ENCODE data around the gene SNX2.
"Not testable (repeated sequence)": the region's sequence is repeated elsewhere in the genome, so short reads cannot be mapped to it uniquely, and the experiment has no call there.

SNX2 gene

DNA sequence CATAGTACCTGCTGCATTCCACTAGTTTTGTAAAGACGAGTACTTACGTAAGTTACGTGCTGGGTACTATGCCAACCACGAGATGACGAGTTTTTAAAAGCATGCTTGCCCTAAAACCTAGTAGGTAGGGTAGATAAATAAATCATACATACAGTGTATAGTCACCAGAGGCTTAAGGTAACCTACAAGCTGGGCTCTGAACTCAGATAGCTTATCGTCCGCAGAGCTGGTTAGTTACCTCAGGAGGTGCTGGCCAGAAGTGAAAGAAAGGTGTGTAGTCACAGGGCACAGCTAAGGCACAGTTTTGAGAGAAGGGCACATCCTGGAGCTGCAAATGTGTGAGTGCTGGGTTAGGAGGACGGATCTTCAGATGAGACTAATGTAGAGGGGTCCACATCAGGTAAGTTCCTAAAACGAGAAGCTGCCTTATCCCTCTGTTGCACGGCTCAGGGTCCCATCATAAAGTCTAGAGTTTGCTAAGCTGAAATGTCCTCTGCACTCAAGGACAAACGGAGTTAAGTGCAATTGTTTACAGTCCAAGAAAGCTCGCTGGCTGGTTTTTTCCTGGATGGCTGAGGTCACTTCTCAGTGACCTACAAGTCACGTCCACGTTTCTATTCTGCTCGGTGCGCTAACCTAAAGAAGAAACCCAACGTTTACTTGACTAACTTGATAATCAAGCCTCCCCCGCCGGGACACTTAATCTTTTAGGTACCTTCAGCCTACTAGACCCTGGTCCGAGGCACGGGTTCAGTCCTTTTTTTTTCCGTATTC, 69.4 kb downstream of the SNX2 start:
- DNase-seq (ENCODE audit: low read depth), result no peak

GRCh38 chr5:122844910-122845228, 70.0 kb downstream of the SNX2 start:
- DNase-seq (ENCODE audit: low read depth), result no peak

DNA sequence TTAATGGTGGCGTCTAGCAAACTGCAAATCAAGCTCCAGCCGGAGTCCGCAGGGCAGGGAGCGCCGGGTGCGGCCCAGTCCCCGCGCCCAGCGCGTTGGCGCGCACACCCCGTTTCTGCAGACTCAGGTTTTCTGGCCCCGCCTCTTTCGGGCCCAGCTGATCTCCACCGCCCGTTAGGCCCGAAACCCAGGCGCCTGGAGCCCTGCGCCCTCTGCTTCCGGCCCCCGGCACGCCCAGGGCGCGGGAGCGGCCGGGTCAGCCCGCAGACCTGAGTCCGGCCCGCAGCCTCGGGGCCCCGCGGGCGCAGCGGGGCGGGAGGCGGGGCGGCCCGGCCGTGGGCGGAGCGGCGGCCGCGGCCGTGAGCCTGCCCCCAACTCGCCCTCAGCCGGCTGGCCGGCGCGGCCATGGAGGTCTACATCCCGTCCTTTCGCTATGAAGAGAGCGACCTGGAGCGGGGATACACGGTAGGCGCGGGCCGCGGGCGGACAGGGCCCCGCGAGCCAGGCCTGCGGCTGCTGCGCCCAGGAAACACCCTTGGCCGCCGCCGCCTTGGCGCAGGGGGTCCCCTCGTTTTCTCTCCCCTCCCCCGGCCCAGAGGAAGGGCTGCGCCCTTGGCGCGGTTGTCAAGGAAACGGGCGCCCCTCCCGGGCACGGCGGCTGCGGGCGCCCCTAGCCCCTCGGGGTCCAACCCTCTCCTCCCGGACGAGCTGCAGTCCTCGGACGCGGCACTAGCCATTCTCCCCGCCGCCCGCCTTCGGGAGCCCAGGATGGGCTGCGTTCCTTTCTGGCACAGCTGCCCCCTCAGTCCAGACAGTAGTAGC, 70.6 kb downstream of the SNX2 start, which contains the start of gene SNX24:
TSS of gene SNX24 (plus strand) at position 385 of the 822 bp plus-strand sequence. CDS start at position 406, 21 bp downstream.
- DNase-seq (ENCODE audit: low read depth), result peak; percentile 44

GRCh38 chr5:122846051-122846550, 71.2 kb downstream of the SNX2 start:
- no peak for DNase-seq (ENCODE audit: low read depth)

- DNase-seq (ENCODE audit: low read depth), result no peak
Observed at GRCh38 chr5:122847687-122848081, 72.8 kb downstream of the SNX2 start.

- DNase-seq (ENCODE audit: low read depth), result no peak
Observed at GRCh38 chr5:122849771-122850170, 74.9 kb downstream of the SNX2 start.

DNA sequence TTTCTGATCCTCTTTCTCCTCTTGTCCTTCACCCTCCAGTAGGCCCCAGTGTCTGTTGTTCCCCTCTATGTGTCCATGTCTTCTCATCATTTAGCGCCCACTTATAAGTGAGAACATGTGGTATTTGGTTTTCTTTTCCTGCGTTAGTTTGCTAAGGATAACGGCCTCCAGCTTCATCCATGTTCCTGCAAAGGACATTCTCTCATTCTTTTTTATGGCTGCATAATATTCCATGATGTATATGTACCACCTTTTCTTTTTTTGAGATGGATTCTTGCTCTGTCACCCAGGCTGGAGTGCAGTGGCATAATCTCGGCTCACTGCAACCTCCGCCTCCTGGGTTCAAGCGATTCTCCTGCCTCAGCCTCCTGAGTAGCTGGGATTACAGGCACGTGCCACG, 82.7 kb downstream of the SNX2 start:
- DNase-seq (ENCODE audit: low read depth), result not testable (repeated sequence)

DNA sequence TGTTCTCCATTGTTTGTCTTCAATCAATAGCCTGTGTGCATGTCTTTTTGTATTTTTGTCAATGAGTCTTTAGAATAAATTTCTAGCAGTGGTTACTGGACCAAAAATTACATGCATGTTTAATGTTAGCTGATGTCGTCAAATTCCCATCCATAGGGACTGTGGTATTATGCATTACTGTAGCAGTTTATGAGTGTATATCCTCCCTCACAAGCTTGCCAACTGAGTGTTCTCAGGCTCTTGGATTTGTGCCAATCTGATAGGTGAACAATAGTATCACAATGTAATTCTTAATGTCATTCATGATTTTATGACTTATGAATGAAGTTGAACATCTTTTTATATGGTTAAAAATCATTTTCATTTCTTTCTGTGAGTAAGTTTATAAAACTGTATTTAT, 83.6 kb downstream of the SNX2 start:
- no peak for DNase-seq (ENCODE audit: low read depth)

DNA sequence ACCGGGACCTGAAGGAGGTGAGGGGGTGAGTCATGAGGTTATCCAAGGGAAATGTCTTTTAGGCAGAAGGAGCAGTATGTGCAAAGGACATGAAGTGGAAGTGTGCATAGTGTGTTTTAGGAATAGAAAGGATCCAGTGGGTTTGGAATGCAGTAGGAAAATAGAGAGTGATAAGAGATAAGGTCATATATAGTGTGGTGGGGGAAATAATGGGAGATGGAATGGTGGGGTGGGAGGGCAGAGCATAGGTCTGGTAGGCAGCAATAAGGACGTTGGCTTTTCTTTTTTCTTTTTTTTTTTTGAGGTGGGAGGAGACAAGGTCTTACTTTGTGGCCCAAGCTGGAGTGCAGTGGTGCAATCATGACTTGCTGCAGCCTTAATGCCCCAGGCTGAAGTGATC, 88.4 kb downstream of the SNX2 start:
- DNase-seq (ENCODE audit: low read depth), result no peak

DNA sequence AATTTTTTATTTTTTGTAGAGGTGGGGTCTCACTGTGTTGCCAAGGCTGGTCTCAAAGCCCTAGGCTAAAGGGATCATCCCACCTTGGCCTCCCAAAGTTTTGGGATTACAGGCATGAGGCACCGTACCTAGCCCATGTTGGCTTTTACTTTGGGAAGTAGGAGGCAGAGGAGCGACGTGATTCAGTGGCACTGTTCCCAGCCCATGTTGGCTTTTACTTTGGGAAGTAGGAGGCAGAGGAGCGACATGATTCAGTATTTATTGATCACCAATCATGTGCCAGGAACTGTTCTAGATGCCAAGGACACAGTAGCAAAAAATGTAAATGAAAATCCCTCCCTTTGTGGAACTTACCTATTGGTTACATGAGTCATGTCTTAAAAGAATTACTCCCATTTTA, 88.8 kb downstream of the SNX2 start:
- DNase-seq (ENCODE audit: low read depth), result no peak

DNA sequence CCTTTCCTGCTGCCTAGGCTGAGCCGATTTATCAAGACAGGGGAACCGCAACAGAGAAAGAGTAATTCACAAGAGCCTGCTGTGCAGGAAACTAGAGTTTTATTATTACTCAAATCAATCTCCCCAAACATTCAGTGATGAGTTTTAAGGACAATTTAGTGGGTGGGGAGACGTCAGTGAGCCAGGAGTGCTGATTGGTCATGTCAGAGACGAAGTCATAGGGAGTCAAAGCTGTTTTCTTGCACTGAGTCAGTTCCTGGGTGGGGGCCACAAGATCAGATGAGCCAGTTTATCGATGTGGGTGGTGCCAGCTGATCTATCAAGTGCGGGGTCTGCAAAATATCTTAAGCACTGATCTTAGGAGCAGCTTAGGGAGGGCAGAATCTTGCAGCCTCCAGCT, 89.5 kb downstream of the SNX2 start:
- DNase-seq (ENCODE audit: low read depth), result no peak

- DNase-seq (ENCODE audit: low read depth), result no peak
Observed at GRCh38 chr5:122864842-122865241, 90.0 kb downstream of the SNX2 start.

- no peak for DNase-seq (ENCODE audit: low read depth)
Observed at GRCh38 chr5:122870219-122870856, 95.5 kb downstream of the SNX2 start.

- no peak for DNase-seq (ENCODE audit: low read depth)
Observed at GRCh38 chr5:122871661-122872060, 96.8 kb downstream of the SNX2 start.

DNA sequence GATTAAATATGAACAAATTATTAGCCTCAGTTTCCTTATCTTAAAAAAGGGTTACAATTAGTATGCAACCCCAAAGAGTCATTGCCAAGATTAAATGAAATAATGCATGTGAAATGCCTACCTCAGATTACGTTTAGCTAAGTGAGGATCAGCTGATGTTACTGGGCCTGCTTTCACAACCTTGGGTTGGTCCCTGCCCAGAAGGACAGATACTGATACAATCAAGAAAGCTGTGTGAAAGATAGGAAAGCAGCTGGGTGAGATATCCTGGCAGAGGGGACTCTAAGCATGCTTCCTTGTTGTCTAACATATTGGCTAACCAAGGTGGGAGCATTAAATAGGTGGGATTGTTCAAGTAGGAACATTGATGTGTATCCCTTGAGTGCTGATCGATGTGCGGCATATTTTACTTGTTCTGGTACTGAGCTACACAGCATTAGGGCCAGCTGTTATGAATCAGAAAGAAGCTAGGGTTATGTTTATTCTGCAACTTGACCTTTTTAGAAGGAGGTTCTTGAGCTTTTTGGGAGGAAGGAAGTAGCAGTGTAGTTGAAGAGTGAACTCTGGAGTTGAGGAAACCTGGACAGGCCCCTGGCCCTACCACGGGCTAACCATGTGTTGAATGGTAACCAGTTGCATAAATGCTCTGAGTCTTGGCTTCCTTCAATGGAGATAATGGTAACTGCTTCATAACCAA, 99.4 kb downstream of the SNX2 start:
- DNase-seq (ENCODE audit: low read depth), result no peak

GRCh38 chr5:122877518-122877917, 102.6 kb downstream of the SNX2 start:
- no peak for DNase-seq (ENCODE audit: low read depth)

DNA sequence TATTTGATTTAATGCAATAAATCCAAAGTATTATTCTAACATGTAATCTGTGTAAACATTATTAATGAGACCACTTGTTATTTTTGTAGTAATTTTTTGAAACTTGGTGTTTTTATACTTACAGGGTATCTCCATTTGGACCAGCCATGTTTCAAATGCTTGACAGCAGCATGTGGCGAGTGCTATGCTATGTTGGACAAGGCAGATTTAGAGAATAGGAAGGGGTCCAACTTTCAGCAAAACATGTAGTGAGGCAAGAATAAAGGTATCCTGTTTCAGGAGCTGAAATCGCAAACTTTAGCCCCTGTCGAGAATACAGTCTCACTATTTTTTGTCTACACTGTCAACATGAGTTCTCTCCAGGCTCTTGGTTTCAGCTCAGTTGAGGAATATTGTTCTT, 104.2 kb downstream of the SNX2 start:
- no peak for DNase-seq (ENCODE audit: low read depth)
